ENCODE data around the gene SIK3.
"Not testable (repeated sequence)": the region's sequence is repeated elsewhere in the genome, so short reads cannot be mapped to it uniquely, and the experiment has no call there.

SIK3 gene

DNA sequence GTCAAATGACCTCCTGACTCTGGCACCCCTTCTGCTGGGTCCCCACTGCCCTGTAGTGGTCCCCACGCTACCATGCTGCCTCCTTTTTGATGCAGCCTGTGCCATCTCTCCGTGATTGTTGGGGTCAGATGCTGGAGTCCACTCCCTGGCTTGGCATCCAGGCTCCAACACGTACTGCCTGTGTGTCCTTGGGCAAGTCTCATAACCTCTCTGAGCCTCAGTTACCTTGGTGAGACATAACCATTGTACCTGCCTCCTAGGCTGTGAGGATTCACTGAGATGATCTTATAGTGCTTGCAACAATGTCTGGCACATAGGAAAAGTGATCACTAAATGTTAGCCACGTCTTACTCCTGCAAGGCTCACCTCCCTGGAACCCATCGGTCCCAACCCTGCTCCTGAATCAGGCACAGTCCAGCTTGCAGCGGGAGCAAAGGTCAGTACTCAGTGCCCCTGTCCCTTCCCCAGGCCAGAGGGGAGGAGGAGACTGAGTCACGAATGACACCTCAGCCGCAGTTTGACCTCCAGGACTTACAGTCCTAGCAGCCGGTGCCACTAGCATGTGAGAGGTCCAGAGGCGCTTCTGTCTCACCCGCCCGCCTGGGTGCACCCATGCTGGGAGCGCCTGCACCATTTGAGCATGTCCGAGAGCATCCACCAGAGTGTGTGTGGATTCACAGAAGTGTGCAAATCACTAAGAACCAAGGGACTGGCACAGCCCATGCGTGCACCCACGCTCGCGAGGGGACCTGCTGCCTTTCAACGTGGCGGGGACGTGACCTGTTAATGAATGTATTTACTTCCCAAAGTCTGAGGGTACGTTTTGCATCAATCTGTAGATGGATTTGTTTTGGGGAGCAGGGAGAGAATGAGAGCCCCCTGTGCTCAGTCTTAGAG, 272.1 kb downstream of the SIK3 start:
- no peak for DNase-seq (ENCODE audit: low spot score)

GRCh38 chr11:116825434-116825833, 272.8 kb downstream of the SIK3 start:
- no peak for DNase-seq (ENCODE audit: low spot score)

DNA sequence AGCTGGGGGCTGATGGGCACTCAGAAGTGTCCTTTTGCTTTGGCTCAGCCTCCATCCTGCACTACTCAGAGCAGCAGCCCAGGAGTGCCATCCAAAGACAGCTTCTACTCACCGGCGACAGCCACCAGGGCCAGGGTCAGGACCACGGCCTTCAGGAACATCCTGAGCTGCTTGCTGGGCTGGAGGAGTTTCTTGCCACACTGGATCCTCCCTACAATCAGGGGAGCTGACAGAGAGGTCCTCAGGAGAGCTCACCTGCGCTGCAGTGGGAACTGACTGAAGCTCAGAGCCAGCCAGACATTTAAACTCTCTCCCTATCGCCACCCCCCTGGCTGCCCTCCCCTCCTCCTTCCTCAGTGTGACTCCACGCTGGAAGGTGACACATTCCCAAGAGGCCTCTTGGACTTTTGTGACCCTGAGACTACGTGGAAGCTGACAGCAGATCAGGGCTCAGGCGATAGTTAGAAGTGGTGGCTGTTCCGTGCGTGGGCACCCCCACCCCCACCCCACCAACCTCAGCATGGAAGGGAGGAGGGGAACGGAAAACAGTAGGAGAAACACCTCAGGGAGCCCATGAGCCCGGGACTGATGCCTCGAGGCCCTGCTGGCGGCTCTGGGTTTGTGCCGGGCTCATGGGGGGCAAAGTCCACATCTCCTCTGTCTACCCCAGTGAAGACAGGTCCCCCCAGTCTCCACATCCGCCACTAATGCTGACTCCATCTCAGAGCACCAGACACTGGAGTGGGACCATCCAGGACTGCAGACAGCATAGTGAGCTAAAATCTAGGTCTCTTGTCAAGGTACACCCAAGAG, 275.0 kb downstream of the SIK3 start, which contains the start of gene APOA4:
APOA4 (minus strand) TSS at position 274 of the 813 bp plus-strand sequence; CDS start at position 161, 113 bp downstream.
- no peak for DNase-seq (ENCODE audit: low spot score)

DNA sequence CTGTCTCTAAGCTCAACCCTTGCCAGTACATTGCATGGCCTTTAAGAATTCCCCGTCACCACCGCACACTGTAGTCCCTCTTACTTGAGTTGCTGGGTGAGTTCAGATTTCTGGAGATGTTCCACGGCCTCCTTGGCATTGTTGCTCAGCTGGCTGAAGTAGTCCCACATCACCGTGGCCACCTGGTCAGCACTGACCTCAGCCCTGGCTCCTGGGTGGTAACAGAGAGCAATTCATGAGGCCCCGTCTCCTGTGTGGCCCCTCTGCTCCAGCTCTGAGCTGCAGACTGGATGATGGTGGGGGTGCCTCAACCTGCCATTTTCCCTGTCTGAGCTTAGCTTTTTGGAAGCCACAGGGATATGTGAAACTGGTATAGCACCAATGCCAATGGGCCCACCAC, 275.7 kb downstream of the SIK3 start:
- no peak for DNase-seq (ENCODE audit: low spot score)

- DNase-seq (ENCODE audit: low spot score) = no peak
These were observed 276.9 kb downstream of the SIK3 start for GRCh38 chr11:116821050-116821918.

DNA sequence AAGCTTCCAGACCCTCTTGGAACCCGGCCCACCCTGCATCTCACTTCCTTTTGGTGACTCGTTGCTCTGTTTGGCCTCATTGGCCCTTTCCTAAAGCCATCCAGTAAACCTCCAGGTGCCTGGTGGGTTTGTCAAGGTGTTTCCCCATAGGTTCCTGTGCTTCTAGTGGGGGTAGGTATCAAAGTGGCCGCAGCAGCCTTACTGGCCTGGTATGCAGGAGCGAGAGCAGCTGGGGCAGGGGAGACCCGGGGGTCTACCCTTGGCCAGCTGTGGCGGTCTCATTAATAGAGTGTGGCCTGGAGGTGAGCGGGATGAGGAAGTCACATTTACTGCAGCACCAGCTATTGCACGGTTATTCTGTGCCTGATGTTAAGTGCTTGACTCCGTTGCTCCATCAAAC, 279.2 kb downstream of the SIK3 start:
- no peak for DNase-seq (ENCODE audit: low spot score)

DNA sequence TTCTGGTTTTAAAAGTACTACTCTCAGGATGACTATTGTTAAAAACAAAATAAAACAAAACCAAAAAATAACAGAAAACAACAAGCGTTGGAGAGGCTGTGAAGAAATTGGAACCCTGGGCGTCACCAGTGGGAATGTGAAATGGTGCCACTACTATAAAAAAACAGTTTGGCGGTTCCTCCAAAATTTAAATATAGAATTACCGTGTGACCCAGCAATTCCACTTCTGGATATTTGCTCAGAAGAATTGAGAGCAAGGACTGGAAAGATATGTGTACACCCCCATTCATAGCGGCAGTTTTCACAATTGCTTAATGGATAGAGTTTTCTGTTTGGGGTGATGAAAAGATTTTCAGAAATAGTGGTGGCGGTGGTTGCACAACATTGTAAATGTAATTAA, 283.7 kb downstream of the SIK3 start:
- no peak for DNase-seq (ENCODE audit: low spot score)

GRCh38 chr11:116813781-116814471, 284.3 kb downstream of the SIK3 start:
- no peak for DNase-seq (ENCODE audit: low spot score)

- DNase-seq (ENCODE audit: low spot score) = no peak
These were observed 285.1 kb downstream of the SIK3 start for GRCh38 chr11:116813170-116813569.

- DNase-seq (ENCODE audit: low spot score) = no peak
These were observed 286.1 kb downstream of the SIK3 start for GRCh38 chr11:116812109-116812508.

- no peak for DNase-seq (ENCODE audit: low spot score)
These were observed 287.0 kb downstream of the SIK3 start for GRCh38 chr11:116811194-116811593.

DNA sequence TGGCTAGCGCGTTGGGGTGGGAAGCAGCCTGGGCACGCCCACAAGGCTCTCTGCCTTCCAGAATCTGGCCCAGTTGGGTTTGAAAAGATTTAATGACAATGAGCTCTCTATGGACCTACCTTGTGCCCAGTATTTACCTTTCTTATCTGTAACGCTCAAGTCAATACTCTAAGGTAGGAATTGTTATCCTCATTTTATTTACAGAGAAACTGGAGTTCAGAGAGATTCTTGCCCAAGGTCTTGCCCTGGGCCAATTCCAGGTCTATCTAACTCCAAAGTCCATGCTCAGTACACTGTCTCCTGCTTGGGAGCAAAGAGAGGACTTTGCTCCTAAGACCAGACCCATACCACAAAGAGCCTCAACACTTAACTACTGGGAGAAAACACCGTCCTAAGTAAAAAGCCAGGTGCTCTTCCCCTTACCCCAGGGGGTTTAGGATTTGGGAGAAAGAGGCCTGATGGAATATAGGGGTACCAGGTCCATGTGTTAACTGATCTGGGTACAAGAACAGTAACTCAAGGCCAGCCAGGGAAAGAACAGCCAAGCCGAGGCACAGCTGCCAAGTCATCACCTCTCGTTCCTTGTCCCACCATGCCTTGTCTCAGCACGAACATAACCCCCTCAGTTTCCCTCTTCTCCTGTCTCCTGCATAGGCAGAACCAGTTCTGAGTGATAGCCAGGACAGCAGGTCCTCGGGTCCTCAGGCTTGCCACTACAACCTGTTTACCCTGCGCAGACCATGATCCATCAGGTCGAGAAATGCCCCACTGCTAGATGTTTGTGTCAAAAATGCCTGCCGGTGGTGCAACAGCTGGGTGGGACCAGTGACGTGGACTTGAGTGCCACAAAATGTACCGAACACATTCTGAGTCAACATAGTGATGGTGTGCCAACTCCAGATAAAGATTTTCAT, 289.7 kb downstream of the SIK3 start:
- DNase-seq (ENCODE audit: low spot score) = no peak

DNA sequence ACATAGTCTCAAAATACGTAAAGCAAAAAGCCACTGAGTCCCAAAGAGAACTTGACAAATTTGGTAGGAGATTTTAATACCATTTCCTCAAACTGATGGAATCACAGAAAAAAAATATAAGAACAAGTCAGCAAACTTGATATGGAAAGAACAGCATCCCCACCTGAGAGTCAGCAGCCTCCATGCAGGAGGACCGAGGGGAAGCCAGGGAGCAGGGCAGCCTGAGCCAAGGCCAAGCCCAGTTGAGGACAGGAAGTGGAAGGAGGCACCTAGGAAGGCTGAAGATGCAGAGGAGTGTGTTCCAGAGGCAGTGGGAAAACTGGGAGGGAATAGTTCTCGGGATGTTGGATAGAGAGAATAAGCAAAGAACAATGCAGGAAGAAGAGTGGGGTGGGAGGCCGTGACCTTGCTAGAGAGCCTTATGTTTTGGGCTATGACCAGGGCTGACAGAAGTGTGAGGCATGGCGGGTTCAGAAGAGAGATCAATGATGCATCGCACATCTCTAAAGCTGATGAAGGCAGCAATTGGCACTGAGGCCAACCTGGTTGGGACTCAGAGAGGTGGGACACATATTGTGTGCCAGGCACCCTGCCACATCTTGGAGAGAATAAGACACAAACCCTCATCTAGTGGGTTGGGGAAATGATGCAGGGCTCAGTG, 290.5 kb downstream of the SIK3 start:
- no peak for DNase-seq (ENCODE audit: low spot score)

DNA sequence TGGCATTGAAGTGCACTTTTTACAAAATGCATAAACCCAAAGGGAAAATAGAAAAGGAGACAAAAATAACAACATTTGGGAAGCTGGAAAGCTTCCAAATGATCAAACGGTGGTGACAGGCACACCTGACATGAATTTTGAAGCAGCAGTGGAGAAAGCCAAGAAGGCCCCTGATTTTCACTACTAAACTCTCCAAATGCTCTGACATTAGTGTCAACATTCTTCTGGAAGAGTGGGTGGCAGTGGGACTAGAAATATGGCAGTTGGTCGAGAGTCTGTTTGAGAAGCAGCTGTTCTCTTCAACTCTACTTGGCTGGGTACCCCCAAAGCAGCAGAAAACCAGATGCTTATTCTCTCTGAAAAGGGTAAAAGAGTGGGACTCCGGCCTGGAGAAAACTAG, 294.2 kb downstream of the SIK3 start:
- DNase-seq (ENCODE audit: low spot score) = no peak

GRCh38 chr11:116801662-116802061, 296.6 kb downstream of the SIK3 start:
- DNase-seq (ENCODE audit: low spot score) = not testable (repeated sequence)

DNA sequence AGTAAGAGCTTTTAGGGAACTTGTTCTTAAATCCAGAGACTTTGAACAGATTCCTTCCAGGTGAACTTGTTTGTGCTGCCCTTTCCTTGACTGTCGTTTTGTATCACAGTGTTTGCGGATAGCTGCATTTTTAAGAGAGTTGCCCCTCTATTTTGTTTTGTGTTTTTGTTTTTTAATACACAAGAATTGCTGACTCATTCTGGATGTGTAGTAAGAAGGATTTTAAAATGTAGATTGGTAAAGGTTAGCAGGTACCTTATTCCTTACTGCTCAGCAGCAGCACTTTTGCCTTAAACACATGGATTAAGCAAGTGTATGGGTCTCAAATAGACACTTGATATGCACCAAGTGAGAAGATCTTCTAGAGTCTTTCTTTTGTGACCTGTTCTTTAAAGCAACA, 297.6 kb downstream of the SIK3 start:
- DNase-seq (ENCODE audit: low spot score) = no peak

- DNase-seq (ENCODE audit: low spot score) = no peak
These were observed 299.9 kb downstream of the SIK3 start for GRCh38 chr11:116798368-116798767.

GRCh38 chr11:116797816-116798215, 300.4 kb downstream of the SIK3 start:
- DNase-seq (ENCODE audit: low spot score) = no peak

- no peak for DNase-seq (ENCODE audit: low spot score)
These were observed 301.7 kb downstream of the SIK3 start for GRCh38 chr11:116796548-116796947.

- DNase-seq (ENCODE audit: low spot score) = no peak
These were observed 303.4 kb downstream of the SIK3 start for GRCh38 chr11:116794851-116795250.
